H1 (cell line): Measurements from ENCODE around the gene DHDDS. TPM values are rescaled to one million over a fixed set of nuclear protein-coding genes. Genes with fewer than 3 reads are reported as not detected.

Source experiments
- CTCF ChIA-PET: fragments of 300-600 bp; sonication (Branson Sonifier 250); formaldehyde crosslinking; loops from one replicate; lab custom pipeline; 2021; ENCODE audit not compliant: partially characterized antibody; lab: Charles Lee
- POLR2A ChIA-PET: fragments of 300-600 bp; sonication (Branson Sonifier 250); formaldehyde crosslinking; loops from one replicate; lab custom pipeline; 2021; ENCODE audit warnings: inconsistent platforms; ENCODE audit not compliant: partially characterized antibody; lab: Charles Lee
- DNase-seq, 2 experiments: peaks; one replicate each; pipeline versions ENCODE4 v3.0.0 to v3.0.0-alpha.2; 2010 to 2022; ENCODE audit warnings: low spot score in 2 of 2, low read depth in 1 of 2, mixed read lengths in 1 of 2
- FAIRE-seq: peaks from 2 replicates; lab custom pipeline; 2011; peaks lifted over from hg19 to GRCh38; lab: Jason Lieb, UNC
- H2AFZ ChIP-seq: 2 replicates; pipeline ENCODE4 v1.8.1; 2012; ENCODE audit warnings: low read length, inconsistent platforms
- H2AK5ac ChIP-seq: 2 replicates; pipeline ENCODE4 v1.6.1; 2013; ENCODE audit warnings: low read depth, low read length
- H2BK120ac ChIP-seq: replicated peaks from 2 replicates; pipeline ENCODE3; 2013; ENCODE audit warnings: low read depth, low read length, inconsistent platforms
- H2BK12ac ChIP-seq: 2 replicates; pipeline ENCODE4 v1.6.1; 2013; ENCODE audit warnings: low read depth, low read length
- H2BK15ac ChIP-seq: 2 replicates; pipeline ENCODE4 v1.6.1; 2013; ENCODE audit warnings: low read length
- H2BK20ac ChIP-seq: 2 replicates; pipeline ENCODE4 v1.6.1; 2013; ENCODE audit warnings: low read length
- H2BK5ac ChIP-seq: 2 replicates; pipeline ENCODE4 v1.6.1; 2013; ENCODE audit warnings: low read depth, low read length
- H3K14ac ChIP-seq: 2 replicates; pipeline ENCODE4 v1.6.1; 2013; ENCODE audit warnings: inconsistent platforms; ENCODE audit not compliant: insufficient read length
- H3K18ac ChIP-seq: 2 replicates; pipeline ENCODE4 v1.6.1; 2013; ENCODE audit warnings: low read length; ENCODE audit errors: extremely low read depth
- H3K23ac ChIP-seq: 2 replicates; pipeline ENCODE4 v1.6.1; 2013; ENCODE audit warnings: inconsistent platforms; ENCODE audit not compliant: insufficient read length
- H3K23me2 ChIP-seq: 2 replicates; pipeline ENCODE4 v1.6.1; 2013; ENCODE audit warnings: low read depth, low read length
- H3K27ac ChIP-seq: 2 replicates; pipeline ENCODE4 v1.6.1; 2011; ENCODE audit warnings: low read depth, low read length, inconsistent platforms
- H3K27me3 ChIP-seq, 4 experiments: replicated peaks in 1 of 4; 1 replicate in 1 of 4; 2 replicates in 3 of 4; pipeline versions ENCODE4 v1.6.1 to v1.8.1; 2011 to 2013; ENCODE audit warnings: low read length in 3 of 4, mild to moderate bottlenecking in 3 of 4, inconsistent platforms in 2 of 4, mixed read lengths in 2 of 4, moderate library complexity in 1 of 4; ENCODE audit not compliant: control insufficient read depth in 3 of 4, insufficient read depth in 3 of 4; ENCODE audit errors: extremely low read depth in 1 of 4
- H3K36me3 ChIP-seq, 4 experiments: 2 replicates each; pipeline versions ENCODE4 v1.6.1 to v1.8.1; 2011 to 2013; ENCODE audit warnings: mild to moderate bottlenecking in 4 of 4, low read length in 3 of 4, moderate library complexity in 2 of 4, control low read depth in 1 of 4, inconsistent platforms in 1 of 4; ENCODE audit not compliant: insufficient read depth in 4 of 4, control insufficient read depth in 2 of 4
- H3K4ac ChIP-seq: replicated peaks from 2 replicates; pipeline ENCODE3; 2013; ENCODE audit warnings: low read length, low read depth, mixed read lengths, inconsistent platforms; ENCODE audit not compliant: insufficient read length
- H3K4me1 ChIP-seq, 4 experiments: replicated peaks in 1 of 4; 1 replicate in 1 of 4; 2 replicates in 3 of 4; pipeline versions ENCODE4 v1.6.1 to v1.8.1; 2011 to 2013; ENCODE audit warnings: low read length in 3 of 4, inconsistent platforms in 2 of 4, mixed read lengths in 1 of 4; ENCODE audit not compliant: insufficient read depth in 4 of 4, control insufficient read depth in 3 of 4
- H3K4me2 ChIP-seq, 2 experiments: 2 replicates each; pipeline versions ENCODE4 v1.6.1 to v1.8.1; 2011 to 2013; ENCODE audit warnings: low read depth in 2 of 2, low read length in 2 of 2, control low read depth in 1 of 2, inconsistent platforms in 1 of 2, mild to moderate bottlenecking in 1 of 2; ENCODE audit not compliant: insufficient read depth in 1 of 2
- H3K4me3 ChIP-seq, 4 experiments: fragments of 200-600, 300-600 bp in 1 of 4; sonication (generic), shearing (Covaris generic), sonication (Bioruptor Twin) in 1 of 4; 2 replicates each; pipeline versions ENCODE4 v1.5.1 to v1.8.1; 2011 to 2016; ENCODE audit warnings: low read length in 4 of 4, low read depth in 3 of 4, control low read depth in 2 of 4, inconsistent platforms in 2 of 4, mild to moderate bottlenecking in 2 of 4, mixed read lengths in 1 of 4, moderate library complexity in 1 of 4; ENCODE audit not compliant: insufficient read depth in 2 of 4; ENCODE audit errors: extremely low read depth in 1 of 4
- H3K56ac ChIP-seq: replicated peaks from 2 replicates; pipeline ENCODE3; 2013; ENCODE audit warnings: low read depth, mild to moderate bottlenecking, mixed read lengths, low read length, inconsistent platforms; ENCODE audit not compliant: insufficient read length
- H3K79me1 ChIP-seq: 2 replicates; pipeline ENCODE4 v1.6.1; 2013; ENCODE audit warnings: low read depth, low read length, control low read depth
- H3K79me2 ChIP-seq, 2 experiments: 2 replicates each; pipeline versions ENCODE4 v1.6.1 to v1.8.1; 2012 to 2013; ENCODE audit warnings: low read length in 2 of 2, mild to moderate bottlenecking in 2 of 2, inconsistent platforms in 1 of 2; ENCODE audit not compliant: insufficient read depth in 2 of 2, control insufficient read depth in 1 of 2
- H3K9ac ChIP-seq, 4 experiments: replicated peaks in 1 of 4; 1 replicate in 1 of 4; 2 replicates in 3 of 4; pipeline versions ENCODE4 v1.6.1 to v1.8.1; 2011 to 2013; ENCODE audit warnings: low read depth in 3 of 4, low read length in 3 of 4, control low read depth in 2 of 4, mild to moderate bottlenecking in 2 of 4, moderate library complexity in 2 of 4, inconsistent platforms in 1 of 4; ENCODE audit errors: extremely low read depth in 1 of 4
- H3K9me3 ChIP-seq, 2 experiments: 2 replicates each; pipeline versions ENCODE4 v1.6.1 to v1.8.1; 2012 to 2013; ENCODE audit warnings: mild to moderate bottlenecking in 2 of 2, moderate library complexity in 2 of 2, control low read depth in 1 of 2, inconsistent platforms in 1 of 2, low read depth in 1 of 2, low read length in 1 of 2, mixed read lengths in 1 of 2; ENCODE audit not compliant: insufficient read depth in 2 of 2
- H4K20me1 ChIP-seq, 2 experiments: replicated peaks in 1 of 2; 2 replicates each; pipeline versions ENCODE3 to v1.8.1; 2011 to 2013; ENCODE audit warnings: inconsistent platforms in 2 of 2, low read length in 2 of 2, mild to moderate bottlenecking in 1 of 2; ENCODE audit not compliant: insufficient read depth in 2 of 2, control insufficient read depth in 1 of 2
- H4K5ac ChIP-seq: 2 replicates; pipeline ENCODE4 v1.6.1; 2013; ENCODE audit warnings: low read length, low read depth, mixed read lengths, inconsistent platforms; ENCODE audit not compliant: insufficient read length
- H4K8ac ChIP-seq: 2 replicates; pipeline ENCODE4 v1.8.0; 2013; ENCODE audit warnings: mild to moderate bottlenecking, moderate library complexity, low read length, inconsistent platforms; ENCODE audit not compliant: insufficient read depth; ENCODE audit errors: extremely low read depth
- H4K91ac ChIP-seq: replicated peaks from 2 replicates; pipeline ENCODE3; 2013; ENCODE audit warnings: low read length, mixed read lengths, inconsistent platforms; ENCODE audit not compliant: insufficient read length
- ASH2L ChIP-seq: fragments of 200-600, 300-600 bp; sonication (generic); IDR thresholded peaks from one replicate; pipeline ENCODE4 v1.7.1; 2017; ENCODE audit warnings: low read length
- ATF2 ChIP-seq: IDR thresholded peaks from 2 replicates; pipeline ENCODE4 v1.6.1; 2012; ENCODE audit warnings: low read length, inconsistent platforms
- HDAC2 ChIP-seq, 2 experiments: fragments of 300-600 bp in 1 of 2; sonication (generic) in 1 of 2; IDR thresholded peaks; 2 replicates each; pipeline ENCODE4 v1.6.1; 2011 to 2012; ENCODE audit warnings: low read depth in 2 of 2, low read length in 2 of 2, mild to moderate bottlenecking in 2 of 2, moderate library complexity in 2 of 2, borderline replicate concordance in 1 of 2, inconsistent platforms in 1 of 2
- HDAC6 ChIP-seq: IDR thresholded peaks from one replicate; pipeline ENCODE4 v1.7.1; 2012; ENCODE audit warnings: low read depth, mild to moderate bottlenecking, inconsistent platforms, low read length, moderate library complexity
- NANOG ChIP-seq: IDR thresholded peaks from 2 replicates; pipeline ENCODE4 v1.6.1; 2011; ENCODE audit warnings: low read length, low read depth, mild to moderate bottlenecking, inconsistent platforms; ENCODE audit not compliant: insufficient read depth, poor library complexity, severe bottlenecking
- RBBP5 ChIP-seq: IDR thresholded peaks from 2 replicates; pipeline ENCODE4 v1.7.1; 2012; ENCODE audit warnings: low read depth, mild to moderate bottlenecking, inconsistent platforms, low read length, moderate library complexity, borderline replicate concordance
- SRF ChIP-seq: IDR thresholded peaks from 2 replicates; pipeline ENCODE4 v1.6.1; 2011; ENCODE audit warnings: mild to moderate bottlenecking, low read depth, low read length, moderate library complexity
- WGBS, 2 experiments: shearing (Covaris generic) in 1 of 2; methylation state at CpG; one replicate each; pipeline versions ENCODE4 v1.1.6 to v1.1.7; 2013 to 2015; ENCODE audit warnings: low lambda C conversion rate in 2 of 2, mixed read lengths in 2 of 2, inconsistent platforms in 1 of 2, low coverage in 1 of 2, missing lambda C conversion rate in 1 of 2; ENCODE audit not compliant: insufficient replicate concordance in 2 of 2, insufficient coverage in 1 of 2, insufficient read length in 1 of 2; ENCODE audit errors: extremely low coverage in 1 of 2, missing lambda C conversion rate in 1 of 2; 5-methylcytosine and 5-hydroxymethylcytosine counted together
- polyA plus RNA-seq, 7 experiments: library from polyadenylated mRNA; depleted of rRNA in 3 of 7; stranded (reverse) in 5 of 7; unstranded in 2 of 7; fragments of >200 nt in 5 of 7; fragments of 200-250 nt in 2 of 7; gene quantifications; 1 replicate in 5 of 7; 2 replicates in 1 of 7; 4 replicates in 1 of 7; pipeline versions ENCODE4 v1.2.1 to v1.2.3, GENCODE V29; 2011 to 2013; ENCODE audit warnings: missing spikeins in 2 of 7, mixed read lengths in 2 of 7
- total RNA-seq: library from RNA; stranded (reverse); fragmentation: NEBNext Ultra II Directional; extraction: Animal tissue kit (Norgen Biotek cat#: 25700); gene quantifications from 2 replicates; pipeline ENCODE4 v1.2.1, GENCODE V29; 2021

The DHDDS gene
- total and polyA plus RNA-seq, 2 of the 8 experiments (the other 6 are each of a cell fraction or from before 2014, with no cell fraction given), result 28.3 to 44.6 TPM

GRCh38 chr1:26389604-26390247 lies 42.4 kb upstream of the DHDDS start:
- Histone ChIP-seq H4K20me1 (no peaks in the 10 kb centered on the region), H3K4me2 (no peak overlapping the region), H3K9ac (no peak overlapping the region), H3K56ac (no peak overlapping the region), H2BK12ac (peak overlapping the region; percentile 29; the same call in 1 of the 2 replicates), H3K79me1 (no peaks in the 10 kb centered on the region; the same call in 1 of the 2 replicates), H3K79me2 (no peaks in the 10 kb centered on the region), H4K8ac (no peak overlapping the region; the same call in 1 of the 2 replicates), H2BK15ac (no peak overlapping the region), H3K9me3 (no peaks in the 10 kb centered on the region), H3K27me3 (no peaks in the 10 kb centered on the region), H3K23ac (no peak overlapping the region), H2AK5ac (no peak overlapping the region), H4K5ac (no peak overlapping the region), H2BK5ac (no peak overlapping the region), H3K4me1 (peaks cover 1 to 10% (median 3%) of the 10 kb centered on the region in 4 experiments; a peak in 6 of 7 replicates), H3K27ac (no peak overlapping the region), H2AFZ (no peak overlapping the region), H3K14ac (no peak overlapping the region), H4K91ac (no peak overlapping the region), H3K23me2 (no peaks in the 10 kb centered on the region; the same call in 1 of the 2 replicates), H3K4me3 (no peak overlapping the region), H2BK120ac (no peak overlapping the region), H3K36me3 (no peaks in the 10 kb centered on the region), H3K18ac (no peak overlapping the region; the same call in 1 of the 2 replicates), H3K4ac (no peak overlapping the region), H2BK20ac (no peak overlapping the region)
- WGBS, 2 experiments, result 82% methylated on average over 4 of the region's 4 CpGs; no CpG with 5 or more reads in 1 of the 2 experiments
- ChIA-PET CTCF (interaction anchor here (0.8 to 9.4 kb wide), 10 partner anchors 10 to 115 kb away, joined by 3 to 90 read pairs (median 12); no protein-coding TSS in a partner anchor), POLR2A (interaction anchor here (12.4 to 15.3 kb wide), 2 partner anchors 21 to 28 kb away, joined by 95 to 166 read pairs; partner anchors contain the start of gene LIN28A)
- TF ChIP-seq RBBP5 (no peak), HDAC2 (IDR thresholded peaks at IDR 0.05; ENCODE audit: borderline replicate concordance in 1 of 2, low read depth in 2 of 2, low read length in 2 of 2) (no peak), ATF2 (no peak), ASH2L (no peak), HDAC6 (no peak), SRF (no peak), NANOG (no peak)
- DNase-seq (no peak), FAIRE-seq (no peak)
